ENCODE data around the gene TGDS.
"Not testable (repeated sequence)": the region's sequence is repeated elsewhere in the genome, so short reads cannot be mapped to it uniquely, and the experiment has no call there.

TGDS gene

GRCh38 chr13:94549232-94550061, 46.5 kb downstream of the TGDS start:
- peak; percentile 86 for DNase-seq

- peak; percentile 44 for DNase-seq
Measured at GRCh38 chr13:94548821-94549231, 47.1 kb downstream of the TGDS start.

- no peak for DNase-seq
Measured at GRCh38 chr13:94548382-94548781, 47.6 kb downstream of the TGDS start.

- no peak for DNase-seq
Measured at GRCh38 chr13:94546061-94546839, 49.7 kb downstream of the TGDS start.

GRCh38 chr13:94544922-94545321, 51.0 kb downstream of the TGDS start:
- no peak for DNase-seq

GRCh38 chr13:94542917-94543316, 53.0 kb downstream of the TGDS start:
- no peak for DNase-seq

- DNase-seq: no peak
Measured at GRCh38 chr13:94537740-94538630, 58.0 kb downstream of the TGDS start.

- DNase-seq: no peak
Measured at GRCh38 chr13:94535775-94536174, 60.2 kb downstream of the TGDS start.

- no peak for DNase-seq
Measured at GRCh38 chr13:94535231-94535630, 60.7 kb downstream of the TGDS start.

GRCh38 chr13:94534166-94534565, 61.8 kb downstream of the TGDS start:
- no peak for DNase-seq

GRCh38 chr13:94532278-94532677, 63.7 kb downstream of the TGDS start:
- not testable (repeated sequence) for DNase-seq

GRCh38 chr13:94526956-94527355, 69.0 kb downstream of the TGDS start:
- DNase-seq: not testable (repeated sequence)

- DNase-seq: no peak
Measured at GRCh38 chr13:94525781-94526180, 70.2 kb downstream of the TGDS start.

GRCh38 chr13:94524407-94524806, 71.5 kb downstream of the TGDS start:
- DNase-seq: no peak
